ENCODE results near the gene SBF2. TPM values are rescaled to one million over a fixed set of nuclear protein-coding genes. Genes with fewer than 3 reads are reported as not detected.

SBF2 gene
- total RNA-seq, 4 donors from 2014 or later = 67.5 to 92.9 (median 71.6) TPM

- TF ChIP-seq POLR2A (IDR thresholded peaks at IDR 0.05) (no peak), CTCF (IDR thresholded peaks at IDR 0.05) (no peak)
- Histone ChIP-seq H3K36me3 (no peaks in the 10 kb centered on the region), H3K27me3 (no peaks in the 10 kb centered on the region), H3K27ac (no peak overlapping the region), H3K9me3 (no peaks in the 10 kb centered on the region), H3K4me3 (replicated peaks in 1 of 3) (no peak overlapping the region), H3K4me1 (peaks cover 0 to 6% of the 10 kb centered on the region in 2 donors)
- peak; percentile 8 to 29 for DNase-seq
- intact Hi-C loops (cut with DNase I) = no loop called here
- 81 to 89% methylated on average over 3 of the region's 3 CpGs for WGBS, 2 donors
Observed at GRCh38 chr11:9799886-9800285, 494.1 kb downstream of the SBF2 start.

- no peaks in the 10 kb centered on the region for H3K27me3 ChIP-seq
- no peak overlapping the region for H3K27ac ChIP-seq
- H3K36me3 ChIP-seq = no peaks in the 10 kb centered on the region
- intact Hi-C loops (cut with DNase I) = no loop called here
- H3K9me3 ChIP-seq = no peaks in the 10 kb centered on the region
- H3K4me3 ChIP-seq (replicated peaks in 1 of 3) = no peak overlapping the region
- no peak for TF ChIP-seq POLR2A (IDR thresholded peaks at IDR 0.05)
- TF ChIP-seq CTCF (IDR thresholded peaks at IDR 0.05) = no peak
- WGBS, 2 donors = 93 to 98% methylated on average over 4 of the region's 4 CpGs
- peaks cover 0 to 6% of the 10 kb centered on the region in 2 donors for H3K4me1 ChIP-seq
- no peak for DNase-seq
Observed at GRCh38 chr11:9797300-9797699, 496.7 kb downstream of the SBF2 start.

GRCh38 chr11:9796854-9797253 lies 497.2 kb downstream of the SBF2 start:
- no peak for TF ChIP-seq CTCF (IDR thresholded peaks at IDR 0.05)
- no peak for TF ChIP-seq POLR2A (IDR thresholded peaks at IDR 0.05)
- no peak overlapping the region for H3K27ac ChIP-seq
- H3K27me3 ChIP-seq = no peaks in the 10 kb centered on the region
- H3K4me1 ChIP-seq = peaks cover 0 to 6% of the 10 kb centered on the region in 2 donors
- DNase-seq = no peak
- WGBS, 2 donors = 85 to 89% methylated on average over 5 of the region's 5 CpGs
- no peaks in the 10 kb centered on the region for H3K9me3 ChIP-seq
- no peak overlapping the region for H3K4me3 ChIP-seq (replicated peaks in 1 of 3)
- H3K36me3 ChIP-seq = no peaks in the 10 kb centered on the region
- intact Hi-C loops (cut with DNase I) = no loop called here

- intact Hi-C loops (cut with DNase I) = no loop called here
- H3K4me3 ChIP-seq (replicated peaks in 1 of 3) = no peak overlapping the region
- no peaks in the 10 kb centered on the region for H3K9me3 ChIP-seq
- TF ChIP-seq CTCF (IDR thresholded peaks at IDR 0.05) (no peak), POLR2A (IDR thresholded peaks at IDR 0.05) (no peak)
- DNase-seq = no peak
- H3K27me3 ChIP-seq = no peaks in the 10 kb centered on the region
- no peak overlapping the region for H3K27ac ChIP-seq
- H3K36me3 ChIP-seq = no peaks in the 10 kb centered on the region
- peaks cover 0 to 6% of the 10 kb centered on the region in 2 donors for H3K4me1 ChIP-seq
Observed at GRCh38 chr11:9796266-9796665, 497.8 kb downstream of the SBF2 start.

- intact Hi-C loops (cut with DNase I) = no loop called here
- no peaks in the 10 kb centered on the region for H3K27me3 ChIP-seq
- no peak for DNase-seq
- peaks cover 0 to 4% of the 10 kb centered on the region in 2 donors for H3K36me3 ChIP-seq
- no peak for TF ChIP-seq POLR2A (IDR thresholded peaks at IDR 0.05)
- TF ChIP-seq CTCF (IDR thresholded peaks at IDR 0.05) = no peak
- H3K9me3 ChIP-seq = no peaks in the 10 kb centered on the region
- H3K4me3 ChIP-seq (replicated peaks in 1 of 3) = no peak overlapping the region
- no peak overlapping the region for H3K27ac ChIP-seq
- peaks cover 10 to 14% of the 10 kb centered on the region in 2 donors for H3K4me1 ChIP-seq
- WGBS, 2 donors = 85 to 92% methylated on average over 3 of the region's 3 CpGs
Observed at GRCh38 chr11:9790703-9791102, 503.3 kb downstream of the SBF2 start.
